IMR-90 (cell line): ENCODE measurements around the gene RNF215. TPM values are rescaled to one million over a fixed set of nuclear protein-coding genes. Genes with fewer than 3 reads are reported as not detected.
A peak's percentile ranks its signal among the peaks of the same experiment; 100 is the strongest.

ENCODE experiments used
- ATAC-seq: fragments of 200-7000 bp; cut with Tn5 transposase; 2 replicates; pipeline ENCODE4 v1.9.1; 2020; ENCODE audit warnings: low read depth, mild to moderate bottlenecking, moderate library complexity
- BruUV-seq: library from RNA; stranded (reverse); fragments of 400-500 nt; replicated peaks from 2 replicates; lab custom pipeline; 2021; lab: Mats Ljungman, UMichigan
- CTCF ChIA-PET: fragments of 300-600 bp; formaldehyde crosslinking; extraction: SDS; loops from one replicate; lab custom pipeline; 2021; ENCODE audit warnings: antibody characterized with exemption; lab: Yijun Ruan, JAX
- POLR2A ChIA-PET: fragments of 300-600 bp; sonication (Branson Sonifier 250); formaldehyde crosslinking; loops from one replicate; lab custom pipeline; 2022; ENCODE audit warnings: antibody characterized with exemption; ENCODE audit not compliant: unreplicated experiment; lab: Charles Lee
- DNase-seq: peaks from one replicate; pipeline ENCODE4 v3.0.0; 2013
- H2AFZ ChIP-seq: replicated peaks from 2 replicates; pipeline ENCODE3; 2013; ENCODE audit warnings: low read length, mild to moderate bottlenecking; ENCODE audit not compliant: poor library complexity
- H2AK5ac ChIP-seq: 2 replicates; pipeline ENCODE4 v1.6.1; 2013; ENCODE audit warnings: low read depth, low read length, inconsistent platforms
- H2AK9ac ChIP-seq: replicated peaks from 2 replicates; pipeline ENCODE3; 2013; ENCODE audit warnings: mild to moderate bottlenecking, low read depth, low read length, moderate library complexity; ENCODE audit not compliant: poor library complexity
- H2BK120ac ChIP-seq: 2 replicates; pipeline ENCODE4 v1.6.1; 2013; ENCODE audit warnings: low read depth, low read length, inconsistent platforms
- H2BK15ac ChIP-seq: 3 replicates; pipeline ENCODE4 v1.6.1; 2013; ENCODE audit warnings: low read depth, low read length, inconsistent platforms
- H2BK20ac ChIP-seq: 2 replicates; pipeline ENCODE4 v1.6.1; 2013; ENCODE audit warnings: low read depth, mild to moderate bottlenecking, inconsistent platforms, low read length, moderate library complexity
- H2BK5ac ChIP-seq: 2 replicates; pipeline ENCODE4 v1.6.1; 2013; ENCODE audit warnings: mild to moderate bottlenecking, low read depth, low read length, inconsistent platforms; ENCODE audit not compliant: poor library complexity, severe bottlenecking
- H3K14ac ChIP-seq: replicated peaks from 2 replicates; pipeline ENCODE4 v1.6.1; 2013; ENCODE audit warnings: low read depth, low read length, inconsistent platforms
- H3K18ac ChIP-seq: 2 replicates; pipeline ENCODE4 v1.6.1; 2013; ENCODE audit warnings: low read depth, low read length, control low read depth
- H3K23ac ChIP-seq: 2 replicates; pipeline ENCODE4 v1.6.1; 2013; ENCODE audit warnings: low read depth, low read length, inconsistent platforms
- H3K27ac ChIP-seq: 2 replicates; pipeline ENCODE4 v1.5.1; 2013; ENCODE audit warnings: mild to moderate bottlenecking, control low read depth, low read length; ENCODE audit not compliant: insufficient read depth
- H3K27me3 ChIP-seq: 2 replicates; pipeline ENCODE4 v1.6.1; 2013; ENCODE audit warnings: low read length; ENCODE audit not compliant: control insufficient read depth, insufficient read depth
- H3K36me3 ChIP-seq: 2 replicates; pipeline ENCODE4 v1.6.1; 2013; ENCODE audit warnings: low read length, mixed read lengths; ENCODE audit not compliant: control insufficient read depth, insufficient read depth
- H3K4ac ChIP-seq: 2 replicates; pipeline ENCODE4 v1.6.1; 2013; ENCODE audit warnings: low read depth, low read length, inconsistent platforms
- H3K4me1 ChIP-seq: 2 replicates; pipeline ENCODE4 v1.6.1; 2013; ENCODE audit warnings: low read length, mixed read lengths; ENCODE audit not compliant: control insufficient read depth, insufficient read depth
- H3K4me2 ChIP-seq: 2 replicates; pipeline ENCODE4 v1.6.1; 2013; ENCODE audit warnings: low read depth, mild to moderate bottlenecking, control low read depth, low read length, moderate library complexity
- H3K4me3 ChIP-seq: 2 replicates; pipeline ENCODE4 v1.5.1; 2013; ENCODE audit warnings: low read depth, mild to moderate bottlenecking, control low read depth, low read length, moderate library complexity; ENCODE audit not compliant: insufficient read depth
- H3K56ac ChIP-seq: 2 replicates; pipeline ENCODE4 v1.6.1; 2013; ENCODE audit warnings: low read length, inconsistent platforms; ENCODE audit not compliant: insufficient read depth; ENCODE audit errors: extremely low read depth
- H3K79me1 ChIP-seq, 2 experiments: 2 replicates each; pipeline ENCODE4 v1.6.1; 2013; ENCODE audit warnings: low read length in 2 of 2, inconsistent platforms in 1 of 2, low read depth in 1 of 2
- H3K9ac ChIP-seq: 2 replicates; pipeline ENCODE4 v1.6.1; 2013; ENCODE audit warnings: low read depth, low read length, control low read depth
- H3K9me1 ChIP-seq: 2 replicates; pipeline ENCODE4 v1.6.1; 2013; ENCODE audit warnings: low read length, inconsistent platforms; ENCODE audit not compliant: insufficient read depth
- H3K9me3 ChIP-seq: 2 replicates; pipeline ENCODE4 v1.6.1; 2013; ENCODE audit warnings: low read length; ENCODE audit not compliant: control insufficient read depth, insufficient read depth
- H4K20me1 ChIP-seq: 2 replicates; pipeline ENCODE4 v1.6.1; 2013; ENCODE audit warnings: low read length, inconsistent platforms; ENCODE audit not compliant: insufficient read depth
- H4K5ac ChIP-seq: 2 replicates; pipeline ENCODE4 v1.6.1; 2013; ENCODE audit warnings: mild to moderate bottlenecking, low read depth, low read length, control low read depth
- H4K8ac ChIP-seq, 2 experiments: 2 replicates each; pipeline ENCODE4 v1.6.1; 2013; ENCODE audit warnings: low read depth in 2 of 2, low read length in 2 of 2, control low read depth in 1 of 2, inconsistent platforms in 1 of 2
- H4K91ac ChIP-seq: 2 replicates; pipeline ENCODE4 v1.6.1; 2013; ENCODE audit warnings: low read depth, low read length, inconsistent platforms; ENCODE audit not compliant: insufficient read depth
- BHLHE40 ChIP-seq: fragments of 150-350 bp; IDR thresholded peaks from 2 replicates; pipeline ENCODE4 v1.6.1; 2016; ENCODE audit warnings: mild to moderate bottlenecking, low read depth, low read length
- CEBPB ChIP-seq: IDR thresholded peaks from 2 replicates; pipeline ENCODE4 v1.6.1; 2012; ENCODE audit warnings: low read depth, low read length, improper control_type of control experiment
- MAZ ChIP-seq: IDR thresholded peaks from 2 replicates; pipeline ENCODE4 v1.6.1; 2012; ENCODE audit warnings: low read depth, mild to moderate bottlenecking, low read length, improper control_type of control experiment, moderate library complexity, borderline replicate concordance
- MXI1 ChIP-seq: IDR thresholded peaks from 2 replicates; pipeline ENCODE4 v1.6.1; 2012; ENCODE audit warnings: low read depth, mild to moderate bottlenecking, low read length, moderate library complexity, borderline replicate concordance
- NFE2L2 ChIP-seq: fragments of 150-350 bp; IDR thresholded peaks from 2 replicates; pipeline ENCODE4 v1.6.1; 2016; ENCODE audit warnings: low read depth, mild to moderate bottlenecking, low read length
- POLR2A ChIP-seq: IDR thresholded peaks from 2 replicates; pipeline ENCODE4 v1.6.1; 2012; ENCODE audit warnings: mild to moderate bottlenecking, low read depth, low read length
- RAD21 ChIP-seq: IDR thresholded peaks from 2 replicates; pipeline ENCODE4 v1.6.1; 2012; ENCODE audit warnings: low read length, improper control_type of control experiment
- RCOR1 ChIP-seq: IDR thresholded peaks from 2 replicates; pipeline ENCODE4 v1.6.1; 2012; ENCODE audit warnings: mild to moderate bottlenecking, low read length, improper control_type of control experiment; ENCODE audit not compliant: insufficient replicate concordance
- RFX5 ChIP-seq: IDR thresholded peaks from 2 replicates; pipeline ENCODE4 v1.8.0; 2012; ENCODE audit warnings: low read depth, mild to moderate bottlenecking, low read length, moderate library complexity
- SMC3 ChIP-seq: fragments of 150-350 bp; IDR thresholded peaks from 2 replicates; pipeline ENCODE4 v1.6.1; 2016; ENCODE audit warnings: low read depth, mild to moderate bottlenecking, antibody characterized with exemption, low read length, moderate library complexity
- WGBS, 2 experiments: methylation state at CpG; one replicate each; pipeline versions ENCODE4 v1.1.5 to v1.1.7; 2013; ENCODE audit warnings: missing lambda C conversion rate in 2 of 2; ENCODE audit not compliant: insufficient read length in 1 of 2; ENCODE audit errors: extremely low coverage in 2 of 2; 5-methylcytosine and 5-hydroxymethylcytosine counted together
- dilution Hi-C: fragments of 300-500 bp; cut with HindIII; formaldehyde crosslinking; loops from one replicate; pipeline ENCODE4 v1.14.3; 2018; ENCODE audit warnings: low sequenced_read_pairs; ENCODE audit not compliant: unreplicated experiment
- in situ Hi-C: fragments of 300-500 bp; cut with MboI; formaldehyde crosslinking; loops from 3 replicates; pipeline ENCODE4 v1.14.3; 2019; ENCODE audit warnings: low sequenced_read_pairs, inconsistent platforms, mixed read lengths
- intact Hi-C: fragments of 100-400 bp; cut with micrococcal nuclease; formaldehyde crosslinking; loops from 2 replicates; pipeline ENCODE4 v1.10.0; 2022
- polyA plus RNA-seq, 3 experiments: library from polyadenylated mRNA; depleted of rRNA; stranded (reverse); fragments of >200 nt; gene quantifications; 2 replicates each; pipeline ENCODE4 v1.2.3, GENCODE V29; 2012; ENCODE audit warnings: low replicate concordance in 1 of 3
- total RNA-seq: library from RNA; depleted of rRNA; stranded (reverse); fragments of >200 nt; gene quantifications from 2 replicates; pipeline ENCODE4 v1.2.3, GENCODE V29; 2012
- TF ChIP-seq, protein P1 (sequence below): fragments of 150-350 bp; IDR thresholded peaks from 2 replicates; pipeline ENCODE4 v1.6.1; 2017; ENCODE audit warnings: mild to moderate bottlenecking, antibody characterized with exemption, low read length, low read depth
- TF ChIP-seq, protein P2 (sequence below): fragments of 150-350 bp; IDR thresholded peaks from 2 replicates; pipeline ENCODE4 v1.6.1; 2016; ENCODE audit warnings: low read depth, mild to moderate bottlenecking, low read length, moderate library complexity, borderline replicate concordance
- TF ChIP-seq, protein P3 (sequence below): conservative IDR thresholded peaks from 2 replicates; pipeline ENCODE4 v1.5.1; 2012; ENCODE audit warnings: mild to moderate bottlenecking, low read depth, low read length, improper control_type of control experiment

RNF215 gene
- total and polyA plus RNA-seq, 2 of the 4 experiments (the other 2 are of a cell fraction), result 15.8 to 21.9 TPM

DNA sequence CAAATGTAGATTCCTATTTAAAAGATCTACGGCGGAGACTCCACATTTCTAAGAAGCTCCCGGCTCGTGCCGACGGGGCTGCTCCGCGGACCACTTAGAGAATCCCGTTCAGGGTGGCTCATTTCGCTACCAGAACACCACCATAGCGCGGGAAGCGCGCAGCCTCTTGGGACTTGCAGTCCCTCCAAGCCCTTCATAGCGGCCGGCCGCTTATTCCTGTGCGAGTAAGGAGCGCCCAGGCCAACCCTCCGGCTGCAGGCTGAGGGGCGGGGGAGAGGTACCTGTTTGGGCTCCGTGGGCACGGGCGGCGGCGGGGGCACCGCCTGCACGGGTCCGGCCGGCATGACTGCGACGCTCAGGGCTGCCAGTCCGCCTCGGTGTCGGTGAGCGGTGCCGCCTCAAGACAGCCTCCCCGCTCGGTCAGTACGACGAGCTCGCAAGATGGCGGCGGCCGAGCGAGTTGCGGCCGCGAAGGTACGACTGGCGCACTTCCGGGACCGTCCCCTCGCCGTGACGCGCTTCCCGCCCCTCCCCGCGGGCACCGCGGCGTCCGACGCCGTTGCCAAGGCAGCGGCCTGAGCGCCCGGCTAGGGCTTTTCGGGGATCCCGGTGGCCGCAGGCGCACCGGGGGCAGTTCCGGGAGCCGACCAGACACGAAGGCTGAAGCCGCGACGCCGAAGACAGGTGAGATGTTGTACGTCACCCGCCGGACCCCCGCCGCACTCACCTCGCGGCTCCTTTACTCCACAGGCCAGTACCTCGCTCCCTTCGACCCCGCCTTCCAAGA is 30.6 kb downstream of the RNF215 start, which contains the start of the genes CCDC157 and SF3A1:
TSS of gene CCDC157 (plus strand) at position 559 of the 787 bp plus-strand sequence. CDS start 8,994 bp downstream, outside the sequence.
TSS of gene SF3A1 (minus strand) at position 446 of the 787 bp plus-strand sequence. CDS start at position 344, 102 bp downstream.
- dilution Hi-C loops (no loop called here), in situ Hi-C loops (no loop called here), intact Hi-C loops (loop anchor here (2.0 kb wide), 1 partner anchor 68 kb away; the partner anchor contains the start of gene CASTOR1)
- Histone ChIP-seq H2AK9ac (peak within 1 kb of the TSS; percentile 97), H3K4me3 (peak within 1 kb of the TSS; percentile 98), H2BK120ac (peak within 1 kb of the TSS; percentile 78), H4K20me1 (peaks cover 39% of the 10 kb centered on the region), H3K4me1 (peaks cover 12% of the 10 kb centered on the region), H3K23ac (peak within 1 kb of the TSS; percentile 88), H3K9me1 (peaks cover 15% of the 10 kb centered on the region), H3K79me1 (peaks cover 26 to 46% of the 10 kb centered on the region in 2 experiments), H3K4ac (peak within 1 kb of the TSS; percentile 95), H3K4me2 (peak within 1 kb of the TSS; percentile 100), H2BK15ac (no peak within 1 kb of the TSS; the same call in 2 of the 3 replicates), H2BK5ac (peak within 1 kb of the TSS; percentile 97), H3K27me3 (no peaks in the 10 kb centered on the region), H2AFZ (peak within 1 kb of the TSS; percentile 99), H3K9ac (peak within 1 kb of the TSS; percentile 95), H3K27ac (peak within 1 kb of the TSS; percentile 98), H4K8ac (peak within 1 kb of the TSS; percentile 62 to 97; a peak in 3 of 4 replicates), H3K56ac (peak within 1 kb of the TSS; percentile 63), H3K14ac (peak within 1 kb of the TSS; percentile 84), H2AK5ac (peak within 1 kb of the TSS; percentile 79), H4K91ac (peak within 1 kb of the TSS; percentile 82; the same call in 1 of the 2 replicates), H3K9me3 (no peaks in the 10 kb centered on the region), H2BK20ac (no peak within 1 kb of the TSS), H3K18ac (peak within 1 kb of the TSS; percentile 73), H4K5ac (peak within 1 kb of the TSS; percentile 88), H3K36me3 (peaks cover 15% of the 10 kb centered on the region)
- 1% methylated on average over 55 of the region's 91 CpGs; no CpG with 5 or more reads in 1 of the 2 experiments for WGBS, 2 experiments
- DNase-seq (peak; percentile 91), ATAC-seq (peak; percentile 97)
- BruUV-seq, result no TSS peak
- ChIA-PET POLR2A (interaction anchor here (0.5 to 0.6 kb wide), 5 partner anchors 18 to 1480 kb away, joined by 3 to 11 read pairs (median 3); no protein-coding TSS in a partner anchor), CTCF (interaction anchor here (0.6 kb wide), 1 partner anchor 64 kb away, joined by 3 read pairs; no protein-coding TSS in a partner anchor)
- TF ChIP-seq NFE2L2 (peak; percentile 20; the same call in 1 of the 2 replicates), SMC3 (no peak), BHLHE40 (peak; percentile 64; the same call in 1 of the 2 replicates), MAZ (peak; percentile 97), RAD21 (no peak), CEBPB (no peak), RFX5 (no peak), POLR2A (peak; percentile 92), MXI1 (peak; percentile 81; the same call in 1 of the 2 replicates), RCOR1 (no peak)
- TF ChIP-seq, protein P1, sequence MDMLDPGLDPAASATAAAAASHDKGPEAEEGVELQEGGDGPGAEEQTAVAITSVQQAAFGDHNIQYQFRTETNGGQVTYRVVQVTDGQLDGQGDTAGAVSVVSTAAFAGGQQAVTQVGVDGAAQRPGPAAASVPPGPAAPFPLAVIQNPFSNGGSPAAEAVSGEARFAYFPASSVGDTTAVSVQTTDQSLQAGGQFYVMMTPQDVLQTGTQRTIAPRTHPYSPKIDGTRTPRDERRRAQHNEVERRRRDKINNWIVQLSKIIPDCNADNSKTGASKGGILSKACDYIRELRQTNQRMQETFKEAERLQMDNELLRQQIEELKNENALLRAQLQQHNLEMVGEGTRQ, result no peak
- TF ChIP-seq, protein P2, sequence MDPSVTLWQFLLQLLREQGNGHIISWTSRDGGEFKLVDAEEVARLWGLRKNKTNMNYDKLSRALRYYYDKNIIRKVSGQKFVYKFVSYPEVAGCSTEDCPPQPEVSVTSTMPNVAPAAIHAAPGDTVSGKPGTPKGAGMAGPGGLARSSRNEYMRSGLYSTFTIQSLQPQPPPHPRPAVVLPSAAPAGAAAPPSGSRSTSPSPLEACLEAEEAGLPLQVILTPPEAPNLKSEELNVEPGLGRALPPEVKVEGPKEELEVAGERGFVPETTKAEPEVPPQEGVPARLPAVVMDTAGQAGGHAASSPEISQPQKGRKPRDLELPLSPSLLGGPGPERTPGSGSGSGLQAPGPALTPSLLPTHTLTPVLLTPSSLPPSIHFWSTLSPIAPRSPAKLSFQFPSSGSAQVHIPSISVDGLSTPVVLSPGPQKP, result no peak
- TF ChIP-seq, protein P3, sequence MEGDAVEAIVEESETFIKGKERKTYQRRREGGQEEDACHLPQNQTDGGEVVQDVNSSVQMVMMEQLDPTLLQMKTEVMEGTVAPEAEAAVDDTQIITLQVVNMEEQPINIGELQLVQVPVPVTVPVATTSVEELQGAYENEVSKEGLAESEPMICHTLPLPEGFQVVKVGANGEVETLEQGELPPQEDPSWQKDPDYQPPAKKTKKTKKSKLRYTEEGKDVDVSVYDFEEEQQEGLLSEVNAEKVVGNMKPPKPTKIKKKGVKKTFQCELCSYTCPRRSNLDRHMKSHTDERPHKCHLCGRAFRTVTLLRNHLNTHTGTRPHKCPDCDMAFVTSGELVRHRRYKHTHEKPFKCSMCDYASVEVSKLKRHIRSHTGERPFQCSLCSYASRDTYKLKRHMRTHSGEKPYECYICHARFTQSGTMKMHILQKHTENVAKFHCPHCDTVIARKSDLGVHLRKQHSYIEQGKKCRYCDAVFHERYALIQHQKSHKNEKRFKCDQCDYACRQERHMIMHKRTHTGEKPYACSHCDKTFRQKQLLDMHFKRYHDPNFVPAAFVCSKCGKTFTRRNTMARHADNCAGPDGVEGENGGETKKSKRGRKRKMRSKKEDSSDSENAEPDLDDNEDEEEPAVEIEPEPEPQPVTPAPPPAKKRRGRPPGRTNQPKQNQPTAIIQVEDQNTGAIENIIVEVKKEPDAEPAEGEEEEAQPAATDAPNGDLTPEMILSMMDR, result no peak
